ENCODE measurements around the gene KRT26. TPM values are rescaled to one million over a fixed set of nuclear protein-coding genes. Genes with fewer than 3 reads are reported as not detected.

The KRT26 gene
- total RNA-seq, 1 experiment from 2014 or later, result not detected

GRCh38 chr17:40813804-40814203 is 41.8 kb upstream of the KRT26 start:
- POLR2A ChIA-PET (ENCODE audit: unreplicated experiment), result no interaction called here

GRCh38 chr17:40812639-40813038 is 40.6 kb upstream of the KRT26 start:
- H3F3A ChIP-seq (ENCODE audit: insufficient read depth, low read depth), result peaks cover 42% of the 10 kb centered on the region
- TF ChIP-seq EZH2 (IDR thresholded peaks at IDR 0.05; ENCODE audit: low read depth) (no peak), CTCF (conservative IDR thresholded peaks at IDR 0.05) (no peak)
- no peaks in the 10 kb centered on the region for H4K20me1 ChIP-seq (ENCODE audit: insufficient read depth)
- no peak for DNase-seq
- H3K4me1 ChIP-seq (replicated peaks; ENCODE audit: insufficient read depth), result peaks cover 34% of the 10 kb centered on the region
- H3K27me3 ChIP-seq (ENCODE audit: insufficient read depth, low read depth), result no peaks in the 10 kb centered on the region
- H3K9me2 ChIP-seq (ENCODE audit: insufficient read depth), result no peaks in the 10 kb centered on the region
- BruUV-seq (replicated peaks), result no TSS peak
- POLR2A ChIA-PET (ENCODE audit: unreplicated experiment), result no interaction called here
- no peak overlapping the region for H3K4me2 ChIP-seq
- H2AFZ ChIP-seq, result no peak overlapping the region
- H3K9me3 ChIP-seq (ENCODE audit: insufficient read depth, low read depth), result no peaks in the 10 kb centered on the region
- no peak overlapping the region for H3K4me3 ChIP-seq
- peaks cover 8% of the 10 kb centered on the region; the same call in 1 of the 2 replicates for H3K36me3 ChIP-seq (ENCODE audit: low read depth)
- intact Hi-C loops (cut with micrococcal nuclease; ENCODE audit: unreplicated experiment), result no loop called here
- peaks cover 8% of the 10 kb centered on the region for H3K79me2 ChIP-seq (ENCODE audit: low read depth)
- CTCF ChIA-PET, result interaction anchor here (0.6 kb wide), 1 partner anchor 44 kb away, joined by 3 read pairs; no protein-coding TSS in a partner anchor
- H3K27ac ChIP-seq, result no peak overlapping the region

More at GRCh38 chr17:40813804-40814203, 41.8 kb upstream of the KRT26 start:
- H3K27ac ChIP-seq, result no peak overlapping the region
- no peak overlapping the region for H3K4me3 ChIP-seq
- TF ChIP-seq EZH2 (IDR thresholded peaks at IDR 0.05; ENCODE audit: low read depth) (no peak), CTCF (conservative IDR thresholded peaks at IDR 0.05) (no peak)
- no peaks in the 10 kb centered on the region for H4K20me1 ChIP-seq (ENCODE audit: insufficient read depth)
- H3K79me2 ChIP-seq (ENCODE audit: low read depth), result peaks cover 17% of the 10 kb centered on the region
- no TSS peak for BruUV-seq (replicated peaks)
- intact Hi-C loops (cut with micrococcal nuclease; ENCODE audit: unreplicated experiment), result no loop called here
- H3K9me3 ChIP-seq (ENCODE audit: insufficient read depth, low read depth), result no peaks in the 10 kb centered on the region
- CTCF ChIA-PET, result no interaction called here
- peaks cover 38% of the 10 kb centered on the region for H3K4me1 ChIP-seq (replicated peaks; ENCODE audit: insufficient read depth)
- H3K27me3 ChIP-seq (ENCODE audit: insufficient read depth, low read depth), result no peaks in the 10 kb centered on the region
- H3K9me2 ChIP-seq (ENCODE audit: insufficient read depth), result no peaks in the 10 kb centered on the region
- H3K36me3 ChIP-seq (ENCODE audit: low read depth), result peaks cover 8% of the 10 kb centered on the region; the same call in 1 of the 2 replicates
- H3F3A ChIP-seq (ENCODE audit: insufficient read depth, low read depth), result peaks cover 52% of the 10 kb centered on the region
- no peak for DNase-seq
- H2AFZ ChIP-seq, result no peak overlapping the region
- no peak overlapping the region for H3K4me2 ChIP-seq

GRCh38 chr17:40810494-40810893 is 38.5 kb upstream of the KRT26 start:
- peak overlapping the region; percentile 70 for H3K27ac ChIP-seq
- no peaks in the 10 kb centered on the region for H3K27me3 ChIP-seq (ENCODE audit: insufficient read depth, low read depth)
- intact Hi-C loops (cut with micrococcal nuclease; ENCODE audit: unreplicated experiment), result loop anchor here (2.0 kb wide), 1 partner anchor 44 kb away; no protein-coding TSS in a partner anchor
- DNase-seq, result peak; percentile 18 to 89
- peak overlapping the region; percentile 11; the same call in 1 of the 2 replicates for H3K4me3 ChIP-seq
- H4K20me1 ChIP-seq (ENCODE audit: insufficient read depth), result no peaks in the 10 kb centered on the region
- CTCF ChIA-PET, result no interaction called here
- peaks cover 27% of the 10 kb centered on the region for H3K4me1 ChIP-seq (replicated peaks; ENCODE audit: insufficient read depth)
- POLR2A ChIA-PET (ENCODE audit: unreplicated experiment), result no interaction called here
- no TSS peak for BruUV-seq (replicated peaks)
- no peaks in the 10 kb centered on the region for H3K9me3 ChIP-seq (ENCODE audit: insufficient read depth, low read depth)
- H3F3A ChIP-seq (ENCODE audit: insufficient read depth, low read depth), result peaks cover 24% of the 10 kb centered on the region
- peak overlapping the region; percentile 62 for H3K4me2 ChIP-seq
- H3K36me3 ChIP-seq (ENCODE audit: low read depth), result no peaks in the 10 kb centered on the region
- H3K79me2 ChIP-seq (ENCODE audit: low read depth), result no peaks in the 10 kb centered on the region
- TF ChIP-seq CTCF (conservative IDR thresholded peaks at IDR 0.05), result no peak
- no peak for TF ChIP-seq EZH2 (IDR thresholded peaks at IDR 0.05; ENCODE audit: low read depth)
- peak overlapping the region; percentile 4; the same call in 1 of the 2 replicates for H2AFZ ChIP-seq
- H3K9me2 ChIP-seq (ENCODE audit: insufficient read depth), result no peaks in the 10 kb centered on the region

Data from PC-9 (cell line).